T-helper 9 cell (primary cell): ENCODE results near the gene ALDH3B2.
"Not testable (repeated sequence)": the region's sequence is repeated elsewhere in the genome, so short reads cannot be mapped to it uniquely, and the experiment has no call there.

ENCODE experiments used
- DNase-seq: peaks from one replicate; pipeline ENCODE4 v3.0.0-alpha.2; 2020

Gene ALDH3B2

GRCh38 chr11:67659651-67660165 lies 14.7 kb downstream of the ALDH3B2 start:
- DNase-seq, result not testable (repeated sequence)

GRCh38 chr11:67657300-67657699 lies 17.1 kb downstream of the ALDH3B2 start:
- DNase-seq, result no peak

DNA sequence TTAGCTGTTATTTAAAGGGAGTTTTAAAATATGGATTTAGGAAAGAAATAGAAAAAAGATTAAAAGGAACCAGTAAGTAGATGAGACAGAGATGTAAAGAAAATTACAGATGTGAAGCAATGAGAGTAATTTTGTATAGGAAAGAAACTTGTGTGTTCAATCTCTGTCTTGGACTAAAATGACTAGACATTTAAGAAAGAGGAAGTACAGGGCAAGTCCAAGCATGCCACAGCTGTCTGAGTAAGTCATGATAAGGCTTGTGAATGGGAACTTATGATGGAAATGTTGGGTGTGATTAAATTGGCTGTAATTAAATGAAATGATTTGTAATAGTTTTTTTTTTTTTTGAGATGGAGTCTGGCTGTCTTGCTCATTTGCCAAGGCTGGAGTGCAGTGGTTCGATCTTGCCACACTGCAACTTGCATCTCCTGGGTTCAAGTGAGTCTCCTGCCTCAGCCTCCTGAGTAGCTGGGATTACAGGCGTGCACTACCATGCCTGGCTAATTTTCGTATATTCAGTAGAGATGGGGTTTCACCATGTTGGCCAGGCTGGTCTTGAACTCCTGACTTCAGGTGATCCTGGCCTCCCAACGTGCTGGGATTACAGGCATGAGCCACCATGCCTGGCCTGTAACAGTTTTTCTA lies 18.0 kb downstream of the ALDH3B2 start:
- no peak for DNase-seq

DNA sequence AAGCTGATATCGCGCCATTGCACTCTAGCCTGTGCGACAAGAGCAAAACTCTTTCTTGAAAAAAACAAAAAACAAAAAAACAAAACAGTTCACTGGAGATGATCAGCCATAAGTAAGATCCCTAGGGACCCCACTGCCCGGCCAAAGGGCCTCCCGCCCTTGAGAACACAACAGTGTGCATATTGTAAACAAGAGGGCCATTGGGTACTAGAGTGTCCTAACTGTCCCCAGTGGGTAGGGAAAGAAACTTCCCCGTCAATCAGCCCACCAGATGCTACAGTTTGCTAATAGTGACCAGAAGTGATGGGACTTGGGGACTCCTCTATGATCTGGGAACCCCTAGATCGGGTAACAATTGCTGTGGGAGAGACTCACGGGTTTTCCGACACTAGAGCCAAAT lies 20.2 kb downstream of the ALDH3B2 start:
- DNase-seq, result no peak

DNA sequence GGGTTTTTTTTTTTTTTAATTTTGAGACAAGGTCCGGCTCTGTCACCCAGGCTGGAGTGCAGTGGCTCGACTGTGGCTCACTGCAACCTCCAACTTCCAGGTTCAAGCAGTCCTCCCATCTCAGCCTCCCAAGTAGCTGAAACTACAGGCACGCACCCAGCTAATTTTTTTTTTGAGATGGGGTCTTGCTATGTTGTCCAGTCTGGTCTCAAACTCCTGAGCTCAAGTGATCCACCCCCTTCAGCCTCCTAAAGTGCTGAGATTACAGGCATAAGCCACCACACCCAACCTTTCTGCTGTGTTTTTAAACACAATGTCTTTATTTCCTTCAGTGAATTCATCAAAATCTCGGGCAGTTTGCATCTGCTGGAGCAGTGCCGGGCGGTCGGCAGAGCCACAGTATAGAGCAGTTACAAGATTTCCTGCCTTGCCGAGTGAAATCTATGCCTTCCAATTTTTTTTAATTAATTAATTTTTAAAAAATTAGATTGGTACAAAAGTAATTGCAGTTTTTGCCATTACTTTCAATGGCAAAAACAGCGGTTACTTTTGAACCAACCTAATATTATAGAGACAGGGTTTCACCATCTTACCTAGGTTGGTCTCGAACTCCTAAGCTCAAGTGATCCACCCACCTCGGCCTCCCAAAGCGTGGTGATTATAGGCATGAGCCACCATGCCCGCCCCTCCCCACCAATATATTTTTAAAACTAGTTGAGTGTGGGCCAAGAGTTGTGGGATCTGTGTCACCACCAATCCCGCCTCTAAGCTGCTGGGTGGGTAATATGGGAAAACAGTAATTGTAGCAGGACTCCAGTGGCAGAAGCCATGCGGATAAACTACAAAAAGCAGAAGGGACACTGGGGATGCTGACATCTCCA lies 21.2 kb downstream of the ALDH3B2 start:
- no peak for DNase-seq

DNA sequence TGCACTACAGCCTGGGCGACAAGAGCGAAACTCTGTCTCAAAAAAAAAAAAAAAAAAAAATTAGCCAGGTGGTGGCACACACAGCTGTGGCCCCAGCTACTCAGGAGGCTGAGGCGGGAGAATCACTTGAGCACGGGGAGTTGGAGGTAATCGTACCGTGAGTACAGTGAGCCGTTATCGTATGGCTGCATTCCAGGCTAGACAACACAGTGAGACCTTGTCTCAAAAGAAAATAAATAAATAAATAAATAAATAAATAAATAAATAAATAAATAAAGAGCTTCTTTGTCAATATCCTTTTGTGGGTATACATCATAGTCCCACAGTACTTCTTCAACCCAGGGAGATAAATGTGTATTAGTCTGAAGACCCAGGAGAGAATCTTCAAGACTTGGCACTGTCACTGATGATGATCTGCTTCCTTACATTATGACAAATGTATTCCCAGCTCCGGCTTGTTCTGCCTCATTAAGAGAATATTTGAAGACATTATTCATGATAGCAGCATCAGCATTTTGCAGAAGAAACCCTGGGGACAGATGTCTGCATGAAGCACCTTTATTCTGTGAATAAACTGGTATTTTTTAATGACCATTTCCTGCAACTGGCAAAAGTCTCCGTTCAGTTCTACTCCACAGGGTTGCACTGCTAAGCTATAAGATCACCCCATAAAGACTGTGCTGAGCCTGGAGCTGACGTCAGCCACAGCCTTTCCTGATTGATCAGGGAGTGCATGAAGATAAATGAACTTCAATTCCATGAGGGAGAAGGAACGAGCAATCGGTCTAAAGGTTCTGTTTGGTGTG lies 22.2 kb downstream of the ALDH3B2 start:
- DNase-seq, result no peak

DNA sequence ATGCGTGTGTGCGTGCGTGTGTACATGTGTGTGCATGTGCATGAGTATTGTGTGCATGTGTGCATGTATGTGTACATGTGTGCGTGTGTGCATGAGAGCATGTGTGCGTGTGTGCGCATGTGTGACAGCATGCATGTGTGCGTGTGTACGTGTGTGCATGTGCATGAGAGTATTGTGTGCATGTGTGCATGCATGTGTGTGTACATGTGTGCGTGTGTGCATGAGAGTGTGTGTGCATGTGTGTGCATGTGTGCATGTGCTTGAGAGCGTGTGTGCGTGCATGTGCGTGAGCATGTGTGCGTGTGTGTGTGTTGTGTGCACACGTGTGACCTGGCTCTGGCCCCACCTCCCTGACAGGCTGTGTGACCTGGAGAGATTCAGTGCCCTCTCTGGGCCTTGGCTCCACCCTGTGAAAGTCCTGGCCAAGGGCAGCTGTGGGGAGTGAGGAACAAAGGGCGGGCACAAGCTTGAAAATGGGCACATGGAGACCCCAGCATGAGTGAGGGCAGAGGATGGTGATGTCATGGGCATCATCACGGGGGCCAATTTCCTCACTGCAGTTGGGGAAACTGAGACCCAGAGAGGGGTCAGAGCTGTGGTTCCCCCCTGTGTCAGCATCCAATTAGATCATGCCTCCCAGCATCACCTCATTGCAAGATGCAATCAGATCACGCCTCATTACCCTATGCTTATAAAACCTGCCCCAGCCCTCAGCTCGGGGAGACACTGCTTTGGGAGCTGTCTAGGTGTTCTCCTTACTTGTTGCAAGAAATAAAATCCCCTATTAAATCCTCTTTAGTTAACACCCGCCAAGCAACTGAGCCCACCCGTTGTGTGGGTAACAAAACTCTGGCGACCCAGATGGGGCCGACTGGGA lies 24.6 kb downstream of the ALDH3B2 start:
- no peak for DNase-seq

DNA sequence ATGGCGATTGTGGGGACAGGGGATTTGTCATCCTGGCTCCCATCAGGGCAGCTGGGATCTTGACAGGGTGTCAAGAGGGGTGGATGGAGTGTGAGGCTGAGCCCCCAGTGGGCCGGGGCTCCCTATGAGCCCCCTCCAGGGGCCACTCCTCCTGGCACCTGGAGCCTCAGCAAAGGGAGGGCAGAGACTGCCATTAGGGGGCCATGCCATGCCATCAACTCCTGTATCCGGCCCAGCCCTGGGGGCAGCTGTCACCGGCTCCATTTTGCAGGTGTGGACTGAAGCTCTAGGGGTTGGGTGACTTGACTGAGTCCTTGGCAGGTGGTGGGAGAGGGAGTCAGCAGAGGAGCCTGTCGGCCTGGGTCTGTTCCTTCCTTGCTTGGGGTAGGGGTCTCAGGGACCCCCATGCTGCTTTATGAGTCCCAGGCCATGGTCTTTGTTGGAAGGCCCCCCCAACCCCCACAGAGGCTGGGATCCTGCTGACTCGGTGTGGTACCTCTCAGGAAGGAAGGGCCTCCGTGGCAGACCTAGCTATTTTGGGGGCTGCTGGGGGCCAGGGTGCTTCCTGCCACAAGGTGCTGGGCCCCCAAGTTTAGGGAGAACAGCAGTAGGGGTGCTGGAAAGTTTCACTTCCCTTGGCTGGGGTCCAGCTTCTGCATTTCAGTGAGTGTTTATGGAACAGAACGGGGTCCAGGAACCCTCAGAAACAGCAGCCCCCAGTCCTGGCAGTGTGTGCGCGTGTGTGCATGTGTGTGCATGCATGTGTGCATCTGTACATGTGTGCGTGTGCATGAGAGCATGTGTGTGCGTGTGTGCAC lies 25.4 kb downstream of the ALDH3B2 start:
- DNase-seq, result no peak

DNA sequence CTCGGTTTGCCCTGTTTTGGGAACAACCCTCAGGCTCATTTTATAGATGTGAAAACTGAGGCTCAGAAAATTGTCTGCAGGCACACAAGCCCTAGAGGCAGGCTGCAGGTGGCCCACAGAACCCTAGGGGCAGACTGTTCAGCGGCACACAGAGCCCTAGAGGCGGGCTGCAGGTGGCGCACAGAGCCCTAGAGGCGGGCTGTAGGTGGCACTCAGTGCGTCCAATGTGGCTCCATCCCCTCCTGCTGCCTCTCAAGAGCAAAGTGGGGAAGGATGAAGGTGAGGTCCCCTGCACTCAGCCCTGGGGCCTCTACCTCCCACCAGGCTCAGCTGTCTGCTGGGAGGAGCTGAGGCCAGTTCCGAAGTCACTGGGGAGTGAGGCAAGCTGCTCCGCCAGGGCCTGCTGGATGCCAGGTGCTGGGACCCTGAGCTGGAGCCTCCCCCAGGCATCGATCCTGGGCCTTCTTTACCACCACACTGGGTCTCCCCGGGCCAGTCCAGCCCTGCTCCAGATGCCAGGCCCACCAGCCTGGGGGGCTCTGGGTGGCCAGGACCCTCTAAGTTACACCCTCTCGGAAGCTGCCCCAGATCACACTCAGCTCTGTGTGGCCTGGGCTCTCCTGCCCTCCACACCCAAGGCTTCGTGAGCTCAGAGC lies 26.2 kb downstream of the ALDH3B2 start:
- no peak for DNase-seq

GRCh38 chr11:67647471-67647870 lies 27.0 kb downstream of the ALDH3B2 start:
- DNase-seq, result no peak

- DNase-seq, result no peak
Measured at GRCh38 chr11:67646535-67647336, 27.7 kb downstream of the ALDH3B2 start.

DNA sequence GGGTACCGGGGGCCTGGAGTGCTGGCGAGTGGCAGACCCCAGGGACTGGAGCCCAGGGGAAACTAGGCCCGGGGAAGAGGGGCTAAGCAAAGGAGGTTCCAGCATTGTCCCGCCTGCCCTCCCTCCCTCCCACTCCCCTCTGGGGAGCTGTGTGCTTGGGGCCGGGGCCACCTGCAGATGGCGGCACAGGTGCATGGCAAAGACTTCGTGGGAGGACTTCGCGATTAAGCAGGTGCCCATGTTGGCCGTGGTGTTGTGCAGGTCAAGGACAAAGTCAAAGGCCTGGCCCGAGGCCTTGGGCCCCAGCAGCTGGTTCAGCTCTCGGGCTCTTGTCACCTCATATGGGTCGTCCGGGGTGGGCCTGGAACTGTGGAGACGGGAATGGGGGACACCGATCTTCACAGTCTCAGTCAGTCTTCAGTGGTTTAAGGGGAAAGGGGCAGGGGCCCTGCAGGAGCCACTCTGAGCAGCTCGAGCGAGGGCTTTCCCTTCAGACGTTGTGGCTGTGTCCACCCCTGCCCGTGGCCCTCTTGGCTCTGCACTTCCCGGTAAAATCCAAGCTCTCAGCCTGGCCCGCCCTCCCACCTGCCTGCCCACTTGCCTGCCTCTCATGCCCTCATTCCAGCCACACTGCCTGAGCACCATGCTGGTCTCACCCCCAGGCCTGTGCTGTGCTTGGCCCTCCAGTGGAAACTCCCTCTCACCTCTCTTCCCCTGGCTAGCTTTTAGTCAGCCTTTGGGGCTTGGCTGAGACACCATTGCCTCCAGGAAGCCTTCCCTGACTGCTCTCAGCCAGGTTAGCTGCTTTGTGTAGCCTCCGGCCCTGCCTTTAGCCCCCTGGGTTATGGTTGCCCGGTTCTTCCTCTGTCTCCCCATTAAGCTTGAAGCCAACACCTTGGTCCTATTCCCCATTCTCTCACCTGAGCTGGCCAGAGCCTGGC lies 28.6 kb downstream of the ALDH3B2 start:
- no peak for DNase-seq

DNA sequence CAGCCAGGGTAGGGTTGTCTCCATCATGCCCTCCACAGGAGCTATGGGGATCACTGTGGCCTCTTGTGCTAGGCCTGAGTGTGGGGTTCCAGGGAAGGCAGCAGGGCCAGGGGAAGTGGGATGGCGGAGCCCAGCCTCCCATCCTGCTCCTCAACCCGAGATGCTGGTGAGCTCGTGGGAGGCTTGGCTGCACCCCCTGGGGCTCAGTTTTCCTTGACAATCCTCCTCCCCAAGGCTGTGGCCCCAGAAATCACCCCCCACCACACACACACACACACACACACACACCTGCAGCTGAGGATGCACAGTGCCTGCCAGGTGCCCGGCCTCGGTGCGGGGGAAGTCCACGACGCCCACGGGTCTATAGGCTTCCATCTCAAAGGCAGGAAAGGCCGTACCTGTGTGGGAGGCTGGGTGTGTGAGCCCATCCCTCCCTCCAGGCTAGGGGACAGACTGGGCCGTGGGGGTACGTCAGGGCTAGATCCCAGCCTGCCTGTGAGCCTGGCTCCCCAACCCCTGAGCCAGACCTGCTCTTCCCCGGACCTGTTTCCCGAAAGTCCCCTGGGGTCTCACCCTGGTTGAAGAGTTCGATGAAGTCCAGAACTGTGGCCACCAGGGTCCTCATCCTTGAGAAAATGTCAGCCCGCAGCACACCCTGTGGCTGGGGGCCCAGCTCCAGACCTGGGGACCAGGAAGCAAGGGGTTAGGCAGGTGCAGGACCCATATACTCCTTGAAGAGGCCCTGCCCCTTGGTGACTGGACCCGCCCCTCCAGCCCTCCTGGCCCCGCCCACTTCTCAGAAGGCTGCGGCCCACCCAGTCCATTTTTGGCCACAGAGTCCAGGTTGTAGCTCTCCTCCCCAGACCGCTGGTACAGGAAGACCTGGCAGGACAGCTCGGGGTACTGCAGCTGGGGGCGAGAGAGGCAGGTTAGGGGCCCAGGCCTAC lies 29.7 kb downstream of the ALDH3B2 start:
- DNase-seq, result no peak

- DNase-seq, result no peak
Measured at GRCh38 chr11:67644042-67644441, 30.4 kb downstream of the ALDH3B2 start.

DNA sequence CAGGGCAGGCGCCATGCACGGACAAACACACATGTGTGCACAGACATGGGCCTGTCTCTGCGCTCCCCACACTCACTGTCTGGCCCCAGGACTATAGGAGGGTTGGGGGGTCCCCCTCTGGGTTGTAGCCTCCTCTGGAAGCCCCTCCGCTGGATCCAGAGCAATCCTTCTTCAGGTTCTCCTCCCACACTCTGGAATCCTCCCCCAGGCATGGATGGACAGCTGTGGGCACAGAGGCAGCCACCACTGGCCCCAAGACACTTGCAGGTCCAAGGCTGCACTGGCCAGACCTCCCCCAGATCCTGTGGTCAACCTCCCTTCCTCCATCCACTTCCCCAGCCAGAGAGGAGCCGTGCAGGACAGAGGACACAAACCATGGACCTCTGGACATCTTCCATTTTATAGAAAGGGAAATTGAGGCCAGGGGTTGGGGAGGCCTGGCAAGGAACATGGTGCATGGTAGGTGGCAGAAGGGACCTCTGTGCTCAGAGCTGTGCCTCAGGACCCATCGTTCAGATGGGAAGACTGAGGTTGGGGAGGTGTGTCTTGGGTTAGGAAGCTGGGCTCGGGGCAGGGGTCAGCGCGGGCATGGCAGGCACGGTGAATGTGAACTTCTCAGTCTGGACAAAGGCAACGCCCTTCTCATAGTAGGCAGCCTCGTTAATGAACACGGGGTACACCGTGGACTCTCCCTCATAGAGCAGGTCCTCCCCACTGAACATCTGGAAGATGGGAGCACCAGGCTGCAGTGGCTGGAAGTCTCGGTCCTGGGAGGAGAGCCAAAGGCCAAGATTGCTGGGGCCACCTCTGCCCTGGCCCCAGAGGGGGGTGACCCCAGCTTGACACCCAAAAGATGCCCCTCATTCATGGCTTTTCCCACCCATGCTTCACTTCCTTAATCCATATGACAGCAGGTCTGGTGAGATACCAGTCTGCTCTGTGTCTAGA lies 32.0 kb downstream of the ALDH3B2 start:
- DNase-seq, result no peak
